ENCODE results near the gene FBXO17.

GRCh38 chr19:39007096-39007495, 31.6 kb upstream of the FBXO17 start:
- TF ChIP-seq CTCF (IDR thresholded peaks at IDR 0.05; ENCODE audit: low read depth, low read length, poor library complexity, severe bottlenecking) (no peak), EZH2phosphoT487 (IDR thresholded peaks at IDR 0.05; ENCODE audit: borderline replicate concordance, low read length) (no peak)
